MV-4-11 (cell line): Measurements from ENCODE around the gene UCHL5.
"Not testable (repeated sequence)": the region's sequence is repeated elsewhere in the genome, so short reads cannot be mapped to it uniquely, and the experiment has no call there.

Source experiments
- DNase-seq: peaks from one replicate; lab custom pipeline; 2025; lab: John Stamatoyannopoulos, UW

UCHL5 gene

GRCh38 chr1:193062698-193063463 is 3.7 kb upstream of the UCHL5 start:
- no peak for DNase-seq

- DNase-seq, result peak; percentile 19
These were observed 1.8 kb upstream of the UCHL5 start for GRCh38 chr1:193060938-193061337.

GRCh38 chr1:193060406-193060805 is 1.2 kb upstream of the UCHL5 start:
- DNase-seq, result no peak

GRCh38 chr1:193060115-193060403 is 899 bp upstream of the UCHL5 start:
- DNase-seq, result no peak

- peak; percentile 65 for DNase-seq
These were observed 455 bp downstream of the UCHL5 start for GRCh38 chr1:193058529-193059281.

- no peak for DNase-seq
These were observed 4.9 kb downstream of the UCHL5 start for GRCh38 chr1:193054169-193054675.

GRCh38 chr1:193048913-193049312 is 10.2 kb downstream of the UCHL5 start:
- not testable (repeated sequence) for DNase-seq

- DNase-seq, result no peak
These were observed 16.1 kb downstream of the UCHL5 start for GRCh38 chr1:193042766-193043691.

GRCh38 chr1:193040011-193040410 is 19.1 kb downstream of the UCHL5 start:
- no peak for DNase-seq

- no peak for DNase-seq
These were observed 22.7 kb downstream of the UCHL5 start for GRCh38 chr1:193036337-193037047.

GRCh38 chr1:193033610-193034009 is 25.6 kb downstream of the UCHL5 start:
- no peak for DNase-seq

- not testable (repeated sequence) for DNase-seq
These were observed 26.3 kb downstream of the UCHL5 start for GRCh38 chr1:193032643-193033427.

GRCh38 chr1:193031431-193031830 is 27.7 kb downstream of the UCHL5 start:
- DNase-seq, result no peak

- DNase-seq, result no peak
These were observed 28.9 kb downstream of the UCHL5 start for GRCh38 chr1:193030280-193030679.

GRCh38 chr1:193025218-193025617 is 33.9 kb downstream of the UCHL5 start:
- DNase-seq, result no peak

- DNase-seq, result peak; percentile 27
These were observed 39.6 kb downstream of the UCHL5 start for GRCh38 chr1:193019442-193020026.

GRCh38 chr1:193016788-193017187 is 42.4 kb downstream of the UCHL5 start:
- no peak for DNase-seq

GRCh38 chr1:193014400-193014799 is 44.8 kb downstream of the UCHL5 start:
- DNase-seq, result no peak

GRCh38 chr1:193013707-193014106 is 45.5 kb downstream of the UCHL5 start:
- no peak for DNase-seq

GRCh38 chr1:193013005-193013404 is 46.2 kb downstream of the UCHL5 start:
- peak; percentile 46 for DNase-seq
